Activated T-cell treated with anti-CD3 and anti-CD28 coated beads for 1 hour (primary cell): ENCODE data around the gene MGMT.

Experiments used
- DNase-seq: peaks from one replicate; pipeline ENCODE4 v3.0.0-alpha.2; 2020; ENCODE audit warnings: low read depth

Gene MGMT

GRCh38 chr10:129655007-129655678, 188.1 kb downstream of the MGMT start:
- no peak for DNase-seq

- no peak for DNase-seq
These were observed 188.6 kb downstream of the MGMT start for GRCh38 chr10:129655679-129656031.

- DNase-seq: no peak
These were observed 189.6 kb downstream of the MGMT start for GRCh38 chr10:129656642-129657041.

- DNase-seq: no peak
These were observed 190.4 kb downstream of the MGMT start for GRCh38 chr10:129657297-129658017.

- no peak for DNase-seq
These were observed 191.5 kb downstream of the MGMT start for GRCh38 chr10:129658376-129659072.

- no peak for DNase-seq
These were observed 192.6 kb downstream of the MGMT start for GRCh38 chr10:129659508-129660268.

- no peak for DNase-seq
These were observed 193.5 kb downstream of the MGMT start for GRCh38 chr10:129660569-129660968.

- DNase-seq: no peak
These were observed 195.4 kb downstream of the MGMT start for GRCh38 chr10:129662426-129662825.

GRCh38 chr10:129670124-129670523, 203.1 kb downstream of the MGMT start:
- DNase-seq: no peak

- DNase-seq: no peak
These were observed 206.3 kb downstream of the MGMT start for GRCh38 chr10:129673292-129673691.

- DNase-seq: no peak
These were observed 208.2 kb downstream of the MGMT start for GRCh38 chr10:129675027-129675769.

- DNase-seq: no peak
These were observed 209.0 kb downstream of the MGMT start for GRCh38 chr10:129676014-129676413.

- no peak for DNase-seq
These were observed 210.4 kb downstream of the MGMT start for GRCh38 chr10:129677377-129677927.

- DNase-seq: no peak
These were observed 211.1 kb downstream of the MGMT start for GRCh38 chr10:129678186-129678585.

- no peak for DNase-seq
These were observed 212.2 kb downstream of the MGMT start for GRCh38 chr10:129679207-129679606.

- DNase-seq: no peak
These were observed 213.8 kb downstream of the MGMT start for GRCh38 chr10:129680661-129681344.

- DNase-seq: no peak
These were observed 214.8 kb downstream of the MGMT start for GRCh38 chr10:129681856-129682255.

GRCh38 chr10:129683519-129683918, 216.5 kb downstream of the MGMT start:
- DNase-seq: no peak

GRCh38 chr10:129683920-129684319, 216.9 kb downstream of the MGMT start:
- no peak for DNase-seq

- no peak for DNase-seq
These were observed 218.2 kb downstream of the MGMT start for GRCh38 chr10:129685271-129685670.

- DNase-seq: no peak
These were observed 222.6 kb downstream of the MGMT start for GRCh38 chr10:129689671-129690071.
